HG02571 (cell line): ENCODE data around the gene CEP43.

Source experiments
- ATAC-seq: cut with Tn5 transposase; IDR thresholded peaks from one replicate; pipeline ENCODE4 v1.9.1; 2021; ENCODE audit warnings: mild to moderate bottlenecking, moderate library complexity; ENCODE audit not compliant: unreplicated experiment

The CEP43 gene

DNA sequence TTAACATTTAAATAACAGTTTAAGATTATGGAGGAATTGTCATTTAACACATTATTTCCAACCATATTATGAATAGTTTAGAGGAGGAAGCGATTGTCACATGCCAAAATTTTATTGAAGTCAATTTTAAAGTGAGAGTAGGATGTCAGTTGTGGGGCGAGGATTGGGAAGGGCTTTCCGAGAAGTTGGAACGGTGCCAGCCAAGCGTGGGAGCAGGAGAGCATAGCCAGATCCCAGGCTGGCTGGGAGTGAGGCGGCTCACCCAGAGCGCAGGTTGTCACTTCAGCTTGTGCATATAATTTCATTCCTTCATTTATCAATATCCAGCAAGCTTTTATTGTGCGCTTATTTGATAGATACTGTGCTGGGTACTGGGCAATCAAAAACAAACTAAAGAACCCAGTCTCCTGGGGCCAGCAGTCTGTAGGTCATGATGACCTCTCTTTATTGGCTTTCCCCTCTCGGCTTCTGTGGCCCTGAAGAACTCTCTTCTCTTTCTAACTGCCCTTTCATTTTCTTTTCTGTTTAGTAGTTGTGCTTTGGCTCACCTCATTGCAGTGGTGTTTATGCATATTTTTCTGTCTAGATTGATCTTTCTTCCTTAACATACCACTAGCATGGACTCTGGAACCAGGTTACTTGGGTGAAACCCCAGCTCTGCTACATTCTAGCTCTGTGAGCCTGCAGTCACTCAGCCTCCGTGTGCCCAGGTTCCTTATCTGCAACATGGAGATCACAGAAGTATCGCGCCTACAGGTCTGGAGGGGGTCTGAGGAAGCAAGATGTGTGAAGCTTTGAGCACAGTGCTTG, 6.4 kb downstream of the CEP43 start:
- ATAC-seq = no peak

DNA sequence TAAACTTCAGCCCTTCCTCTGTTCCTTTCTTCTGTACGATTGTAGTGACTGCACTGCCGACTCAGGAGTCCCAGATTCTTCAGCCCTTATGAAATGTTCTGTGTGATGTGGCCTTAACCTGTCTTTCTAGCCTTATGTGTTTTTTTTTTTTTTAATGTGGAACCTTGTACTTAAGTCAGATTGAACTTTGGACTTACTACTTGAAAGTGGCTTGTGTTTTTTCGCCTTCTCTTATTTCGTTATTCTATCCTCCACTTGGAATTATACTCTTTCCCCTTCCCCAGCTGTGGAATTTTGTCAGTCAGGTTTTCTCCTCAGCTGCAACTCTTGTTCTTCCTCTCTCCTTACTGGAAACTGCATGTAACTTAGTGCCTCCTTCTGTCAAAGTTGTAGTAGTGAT, 8.8 kb downstream of the CEP43 start:
- no peak for ATAC-seq

DNA sequence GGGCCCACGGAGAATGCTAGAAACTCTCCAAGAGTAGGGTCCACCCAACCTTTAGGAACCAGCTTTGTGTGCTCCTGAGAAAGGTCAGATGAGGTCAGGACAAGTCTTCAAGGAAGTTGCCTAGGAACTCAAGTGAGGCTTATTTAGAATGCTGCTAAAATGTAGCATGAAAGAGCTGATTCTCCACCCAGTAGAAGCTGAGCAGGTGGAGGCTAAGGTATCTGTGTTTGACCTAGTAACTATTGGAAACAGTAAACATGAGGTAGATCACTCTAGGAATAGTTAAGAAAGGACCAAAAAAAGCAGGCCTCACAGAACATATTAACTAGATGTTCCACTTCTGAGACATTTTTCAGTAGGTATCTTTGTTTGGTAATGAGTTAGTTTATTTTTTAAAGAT, 13.9 kb downstream of the CEP43 start:
- no peak for ATAC-seq

DNA sequence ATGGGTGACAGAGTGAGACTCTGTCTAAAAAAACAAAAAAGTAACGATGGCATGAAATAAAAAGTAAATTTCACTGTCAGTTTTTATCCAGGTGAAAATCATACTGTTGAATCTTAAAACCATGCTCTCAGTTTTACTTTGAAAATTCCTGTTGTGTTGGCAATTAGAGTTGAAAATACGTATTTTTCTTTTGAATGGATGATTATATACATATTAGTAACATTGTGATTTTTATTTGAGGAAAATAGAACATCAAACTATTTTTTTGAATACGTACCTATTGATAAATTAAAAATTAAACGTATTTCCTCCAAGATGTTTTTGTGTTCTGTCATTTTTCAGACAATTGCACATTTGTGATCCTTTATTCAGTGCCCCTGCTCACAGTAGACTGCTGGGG, 14.7 kb downstream of the CEP43 start:
- ATAC-seq = no peak

DNA sequence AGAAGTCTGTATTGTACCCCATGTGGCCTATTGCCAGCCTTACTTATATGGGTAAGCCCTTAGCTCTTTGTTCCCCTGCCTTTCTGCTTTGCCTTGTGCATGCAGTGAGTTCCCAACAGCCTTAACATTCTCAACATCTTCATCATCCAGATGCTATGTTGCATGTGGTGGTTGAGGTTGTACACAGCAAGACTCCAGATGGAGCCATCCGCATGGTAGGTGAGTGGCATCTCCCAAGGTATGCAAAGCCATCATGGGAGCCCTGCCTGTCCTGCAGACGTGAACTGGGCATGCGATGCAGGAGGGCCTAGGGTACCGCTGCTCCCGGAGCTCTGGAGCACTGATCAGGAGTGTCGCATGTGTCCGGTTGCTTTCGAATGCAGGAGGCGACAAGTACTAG, 16.1 kb downstream of the CEP43 start:
- ATAC-seq = no peak

DNA sequence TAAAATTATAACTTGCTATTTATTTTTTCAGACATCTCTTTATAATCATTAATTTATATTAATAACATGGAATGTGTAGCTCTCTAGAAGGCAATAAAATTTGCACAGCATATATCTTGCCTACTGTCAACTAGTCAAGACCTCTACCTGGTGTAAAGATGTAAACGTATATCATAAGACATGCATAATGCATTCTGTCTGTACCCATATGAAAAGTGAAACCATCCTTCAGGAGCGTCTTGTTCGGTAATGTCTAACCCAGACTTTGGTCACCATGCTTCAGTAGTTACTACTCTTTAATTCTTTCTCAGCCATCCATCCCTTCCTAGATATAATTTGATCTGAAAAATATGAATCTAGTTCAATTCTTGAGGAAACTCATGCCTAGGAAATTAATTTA, 21.0 kb downstream of the CEP43 start:
- no peak for ATAC-seq

DNA sequence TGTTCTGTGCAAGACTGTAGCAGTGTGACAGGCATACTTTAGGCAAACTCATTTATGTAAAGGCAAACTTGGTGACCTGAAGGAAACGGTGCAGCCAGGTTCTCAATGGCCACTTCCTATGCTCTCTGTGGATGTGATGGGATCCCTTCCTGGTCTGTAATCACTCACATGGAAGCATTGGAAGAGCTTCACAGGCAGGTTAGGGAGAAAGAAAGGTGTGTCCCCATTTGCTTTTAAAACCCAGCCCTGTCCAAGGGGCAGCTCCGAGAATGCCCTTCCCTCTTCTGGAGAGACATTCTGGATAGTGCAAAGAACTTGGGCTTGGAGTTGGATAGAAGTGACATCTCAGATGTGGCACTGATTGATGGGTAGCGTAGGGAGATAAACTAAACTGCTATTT, 28.1 kb downstream of the CEP43 start:
- no peak for ATAC-seq

DNA sequence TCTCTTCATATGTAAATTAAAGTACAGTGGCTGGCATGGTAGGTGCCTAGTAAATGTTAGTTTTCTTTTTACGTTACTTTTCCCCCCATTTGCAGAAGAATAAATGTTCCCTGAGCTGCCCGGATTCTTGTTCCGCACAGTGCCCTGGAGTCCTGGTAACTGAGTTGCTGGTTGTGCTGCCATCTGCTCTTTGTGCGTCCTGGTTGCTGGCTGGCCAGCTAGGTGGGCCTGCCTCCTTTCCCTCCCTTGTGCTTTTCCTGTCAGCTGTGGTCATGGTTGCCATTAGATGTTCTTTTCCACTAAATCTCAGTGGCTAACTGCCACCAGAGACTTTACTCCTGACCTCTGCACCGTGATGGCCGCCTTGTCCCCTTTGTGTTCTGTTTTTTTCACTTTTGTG, 28.6 kb downstream of the CEP43 start:
- ATAC-seq = no peak

DNA sequence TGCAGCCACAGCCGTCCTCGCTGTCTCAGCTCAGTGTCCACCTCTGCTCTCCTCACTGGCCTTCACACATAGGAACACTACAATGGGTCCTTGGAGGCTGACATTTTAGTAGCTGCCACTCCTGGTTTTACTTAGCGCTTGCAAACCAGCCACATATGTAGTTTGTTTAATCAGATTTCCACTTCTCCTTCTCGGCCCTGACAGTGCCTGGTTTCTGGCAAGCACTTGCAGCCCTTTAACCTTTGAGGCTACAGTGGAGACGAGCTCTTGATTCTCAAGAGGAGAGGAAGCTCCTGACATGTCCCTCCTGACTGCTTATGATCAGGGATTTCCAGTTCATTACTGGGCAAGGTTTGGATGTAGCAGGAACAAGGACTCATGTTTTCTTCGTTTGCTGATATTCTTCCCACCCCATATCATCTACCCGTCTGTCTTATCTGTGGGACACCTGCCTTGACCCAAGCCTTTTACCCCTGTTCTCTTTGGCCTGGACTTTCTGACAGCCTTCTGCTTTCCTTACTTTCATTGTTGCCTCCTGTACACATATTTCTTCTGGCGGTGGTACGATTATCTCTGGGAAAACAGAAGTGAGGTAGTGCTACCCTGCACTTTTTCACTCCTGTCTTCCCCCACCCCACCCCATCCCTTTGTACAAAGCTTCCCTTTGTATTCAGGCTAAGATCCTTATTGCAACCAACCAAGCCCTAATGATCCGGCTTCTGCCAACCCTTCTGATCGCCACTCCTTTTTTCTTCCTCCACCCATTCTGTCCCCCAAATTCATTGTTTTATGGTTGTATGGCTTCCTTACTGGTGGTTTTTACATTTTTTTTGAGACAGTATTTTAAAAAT, 31.2 kb downstream of the CEP43 start:
- ATAC-seq = no peak

DNA sequence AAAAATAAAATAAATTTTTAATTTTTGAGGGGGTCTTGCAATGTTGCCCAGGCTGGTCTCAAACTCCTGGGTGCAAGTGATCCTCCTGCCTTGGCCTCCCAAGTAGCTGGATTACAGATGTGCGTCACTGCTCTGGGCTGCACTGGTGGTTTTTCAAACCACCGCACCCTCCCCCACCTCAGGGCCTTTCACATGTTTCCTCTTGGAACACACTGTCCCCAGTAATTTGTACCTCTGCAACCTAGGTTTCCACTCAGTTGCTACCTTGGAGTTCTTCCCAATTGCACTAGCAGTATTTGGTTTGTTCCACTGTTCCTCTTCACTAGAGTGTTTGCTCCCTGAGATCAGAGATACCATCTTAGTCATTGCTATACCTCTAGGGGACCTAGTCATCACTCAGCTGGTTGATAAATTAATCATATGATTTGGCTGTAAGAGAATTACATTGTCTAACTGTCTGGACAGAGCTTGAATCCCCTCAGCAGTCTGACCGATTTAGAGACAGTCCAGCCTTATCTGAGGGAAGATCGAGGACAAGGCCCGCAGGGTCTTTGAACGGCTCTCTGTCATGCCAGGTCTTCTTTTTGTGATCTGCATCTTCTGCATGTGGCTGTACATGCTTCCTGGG, 32.0 kb downstream of the CEP43 start:
- no peak for ATAC-seq

DNA sequence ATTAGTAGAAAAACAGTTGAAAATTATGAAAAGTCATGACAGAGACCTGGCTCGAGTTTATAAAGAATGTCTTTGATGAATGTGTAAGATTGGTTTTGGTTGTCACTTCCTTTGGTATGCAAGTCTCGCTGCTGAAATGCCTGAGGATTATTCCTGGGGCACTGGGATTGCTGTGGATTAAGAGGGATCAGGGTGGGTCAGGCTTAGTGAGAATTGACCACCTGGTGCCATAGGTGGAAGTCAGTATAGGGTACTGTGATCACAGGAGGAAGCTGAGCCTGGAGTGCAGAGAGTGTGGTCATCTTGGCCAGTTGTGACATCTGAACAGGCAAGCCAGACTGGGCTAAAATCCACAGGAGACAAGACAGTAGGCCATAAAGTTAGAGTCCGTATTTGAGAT, 34.9 kb downstream of the CEP43 start:
- ATAC-seq = no peak

DNA sequence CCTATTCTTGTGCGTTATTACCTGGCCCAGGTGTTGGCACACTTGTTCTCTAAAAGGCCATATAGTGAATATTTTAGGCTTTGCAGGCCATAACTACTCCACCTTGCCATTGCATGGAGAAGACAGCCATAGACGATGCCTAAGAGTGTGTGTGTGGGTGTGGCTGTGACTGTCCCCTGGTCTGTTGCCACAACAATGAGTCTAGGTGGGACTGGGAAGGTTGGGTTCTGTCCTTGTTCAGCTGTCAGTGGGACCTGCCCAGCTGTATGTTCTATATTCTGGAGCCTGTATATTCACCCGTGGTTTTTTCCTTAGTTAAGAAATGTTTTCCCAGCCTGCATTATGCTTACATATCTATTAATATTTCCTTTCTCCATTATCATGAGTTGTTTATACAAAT, 38.6 kb downstream of the CEP43 start:
- ATAC-seq = no peak

DNA sequence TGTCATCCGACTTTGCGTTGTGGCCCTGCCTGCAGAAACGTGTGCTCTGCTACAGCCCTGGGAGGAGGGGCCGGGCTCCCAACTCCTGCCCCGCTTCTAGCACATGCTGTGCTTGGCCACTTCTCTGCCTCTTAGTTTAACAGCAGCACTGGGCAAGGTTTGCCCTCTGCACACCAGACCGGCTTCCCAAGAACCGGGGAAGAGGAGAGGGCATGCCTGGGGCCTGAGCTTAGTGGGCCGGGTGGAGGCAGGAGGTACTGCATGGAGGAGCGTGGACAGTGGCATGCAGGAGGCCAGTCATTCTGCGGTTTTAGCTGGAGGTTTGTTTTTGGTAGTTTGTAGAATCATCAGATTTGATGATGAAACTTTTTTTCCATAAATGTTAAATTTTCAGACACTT, 45.5 kb downstream of the CEP43 start:
- no peak for ATAC-seq

DNA sequence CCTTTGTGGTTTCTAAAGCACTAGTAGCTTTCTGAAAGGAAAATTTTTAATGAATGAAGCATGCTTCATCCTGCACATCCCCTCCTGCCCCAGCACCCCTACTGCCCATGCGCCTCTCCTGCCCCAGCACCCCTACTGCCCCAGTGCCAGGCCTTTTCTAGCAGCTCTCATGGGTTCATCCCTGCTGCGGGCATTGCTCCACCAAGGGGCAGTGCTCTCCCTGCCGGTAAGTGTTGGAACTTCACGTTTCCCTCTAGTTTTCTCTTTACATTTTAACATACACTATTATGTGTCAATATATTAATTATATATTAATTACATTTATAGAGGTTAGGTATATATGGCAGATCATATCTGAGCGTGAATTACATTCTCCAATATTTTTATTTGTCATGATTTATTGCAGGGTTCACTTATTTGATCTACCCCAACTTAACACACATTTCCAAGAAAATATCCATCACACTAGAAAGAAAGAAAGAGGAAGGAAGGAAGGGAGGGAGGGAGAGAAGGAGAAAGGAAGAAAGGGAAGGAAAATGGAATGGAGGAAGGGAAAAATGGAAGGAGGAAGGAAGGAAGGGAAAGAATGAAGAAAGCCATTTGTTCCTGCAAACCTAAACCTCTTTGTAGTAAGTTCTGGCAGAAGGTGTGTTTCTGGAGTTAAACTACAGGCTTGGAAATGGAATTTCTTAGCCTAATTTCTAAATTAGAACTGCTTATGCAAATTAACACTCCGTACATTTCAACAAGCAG, 46.8 kb downstream of the CEP43 start:
- no peak for ATAC-seq

DNA sequence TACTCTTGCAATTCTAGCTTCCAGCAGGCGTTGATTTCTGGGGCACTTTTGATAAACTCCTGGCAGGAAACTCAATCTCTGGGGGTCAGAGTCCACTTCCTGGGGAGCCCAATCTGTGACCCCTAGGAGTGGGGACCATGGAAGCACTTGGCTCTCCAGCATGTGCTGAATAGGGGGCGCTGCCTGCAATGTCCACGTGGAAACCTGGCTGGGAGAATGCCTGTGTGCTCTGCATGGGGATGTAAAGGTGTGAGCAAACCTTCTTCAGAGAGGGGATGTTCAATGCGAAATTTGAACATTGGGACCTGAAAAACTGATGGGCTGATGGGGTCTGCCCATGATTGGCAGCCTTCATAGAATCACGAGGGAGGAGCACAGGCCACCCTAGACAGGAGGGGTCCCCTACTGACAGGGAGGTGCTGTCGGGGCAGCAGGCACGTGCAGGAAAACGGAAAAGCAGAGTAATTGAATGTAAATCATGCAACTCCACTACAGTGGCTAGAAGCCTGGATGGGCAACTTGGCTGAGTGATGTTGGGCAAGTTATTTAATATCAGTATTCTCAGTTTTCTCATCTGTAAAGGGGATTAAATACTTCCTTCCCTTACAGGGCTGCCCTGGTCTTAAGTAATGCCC, 47.8 kb downstream of the CEP43 start:
- ATAC-seq = peak; percentile 13

DNA sequence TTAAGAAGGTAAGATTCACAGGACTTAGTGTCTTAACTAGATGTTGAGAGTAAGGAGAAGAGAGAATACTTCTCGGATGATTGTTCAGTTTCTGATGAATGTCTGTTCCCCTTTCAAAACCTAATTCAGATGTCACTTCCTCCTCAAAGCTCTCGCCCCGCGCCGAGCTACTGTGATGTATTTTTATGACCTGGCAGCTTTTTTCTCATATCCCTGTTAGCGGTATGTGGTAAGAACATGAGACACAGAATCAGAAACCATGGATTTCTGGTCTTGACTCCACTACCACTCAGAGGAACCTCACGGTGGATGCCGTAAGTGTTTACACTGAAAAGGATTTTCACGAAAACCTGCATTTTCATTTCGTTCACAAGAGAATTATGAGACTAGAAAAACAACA, 48.4 kb downstream of the CEP43 start:
- ATAC-seq = peak; percentile 80
